ENCODE measurements around the gene AP2A1. TPM values are rescaled to one million over a fixed set of nuclear protein-coding genes. Genes with fewer than 3 reads are reported as not detected.

The AP2A1 gene
- total RNA-seq, 1 experiment from 2014 or later, result 119 TPM

DNA sequence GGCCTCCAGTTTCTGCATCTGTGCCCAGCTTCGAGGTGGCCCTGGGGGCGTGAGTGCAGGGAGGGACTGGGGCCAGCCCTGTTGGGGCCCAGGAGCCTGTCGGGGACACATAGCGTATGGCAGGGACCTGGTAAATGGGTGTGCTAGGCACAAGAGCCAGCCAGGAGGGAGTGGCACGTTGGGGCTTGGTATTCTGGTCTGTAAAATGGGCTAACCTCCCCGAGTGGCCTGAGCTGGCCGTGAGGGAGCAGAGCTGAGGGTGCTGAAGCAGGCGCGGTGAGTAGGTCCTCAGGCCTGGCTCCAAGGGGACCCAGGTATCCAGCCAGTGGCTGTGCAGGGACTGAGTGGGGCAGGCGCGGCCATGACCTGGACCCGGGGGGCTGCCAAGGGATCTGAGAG is 88.5 kb downstream of the AP2A1 start:
- H3K27me3 Mint-ChIP-seq (ENCODE audit: low read depth), result peaks cover 3% of the 10 kb centered on the region; the same call in 1 of the 2 replicates
- ChIA-PET CTCF (no interaction called here), POLR2A (no interaction called here)
- no peak for TF ChIP-seq E2F1 (CRISPR knock-in tag; IDR thresholded peaks at IDR 0.05)
- TF ChIP-seq, protein P1, sequence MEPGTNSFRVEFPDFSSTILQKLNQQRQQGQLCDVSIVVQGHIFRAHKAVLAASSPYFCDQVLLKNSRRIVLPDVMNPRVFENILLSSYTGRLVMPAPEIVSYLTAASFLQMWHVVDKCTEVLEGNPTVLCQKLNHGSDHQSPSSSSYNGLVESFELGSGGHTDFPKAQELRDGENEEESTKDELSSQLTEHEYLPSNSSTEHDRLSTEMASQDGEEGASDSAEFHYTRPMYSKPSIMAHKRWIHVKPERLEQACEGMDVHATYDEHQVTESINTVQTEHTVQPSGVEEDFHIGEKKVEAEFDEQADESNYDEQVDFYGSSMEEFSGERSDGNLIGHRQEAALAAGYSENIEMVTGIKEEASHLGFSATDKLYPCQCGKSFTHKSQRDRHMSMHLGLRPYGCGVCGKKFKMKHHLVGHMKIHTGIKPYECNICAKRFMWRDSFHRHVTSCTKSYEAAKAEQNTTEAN (CRISPR knock-in tag; IDR thresholded peaks at IDR 0.05), result no peak
- no peak for TF ChIP-seq FOXP1 (CRISPR knock-in tag; IDR thresholded peaks at IDR 0.05; ENCODE audit: borderline replicate concordance)
- no peak for TF ChIP-seq ZNF219 (CRISPR knock-in tag; IDR thresholded peaks at IDR 0.05; ENCODE audit: borderline replicate concordance)
- TF ChIP-seq TCF7 (CRISPR knock-in tag; IDR thresholded peaks at IDR 0.05; ENCODE audit: low read depth), result no peak
- TF ChIP-seq, protein P2, sequence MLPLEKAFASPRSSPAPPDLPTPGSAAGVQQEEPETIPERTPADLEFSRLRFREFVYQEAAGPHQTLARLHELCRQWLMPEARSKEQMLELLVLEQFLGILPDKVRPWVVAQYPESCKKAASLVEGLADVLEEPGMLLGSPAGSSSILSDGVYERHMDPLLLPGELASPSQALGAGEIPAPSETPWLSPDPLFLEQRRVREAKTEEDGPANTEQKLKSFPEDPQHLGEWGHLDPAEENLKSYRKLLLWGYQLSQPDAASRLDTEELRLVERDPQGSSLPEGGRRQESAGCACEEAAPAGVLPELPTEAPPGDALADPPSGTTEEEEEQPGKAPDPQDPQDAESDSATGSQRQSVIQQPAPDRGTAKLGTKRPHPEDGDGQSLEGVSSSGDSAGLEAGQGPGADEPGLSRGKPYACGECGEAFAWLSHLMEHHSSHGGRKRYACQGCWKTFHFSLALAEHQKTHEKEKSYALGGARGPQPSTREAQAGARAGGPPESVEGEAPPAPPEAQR (CRISPR knock-in tag; IDR thresholded peaks at IDR 0.05), result no peak
- TF ChIP-seq, protein P3, sequence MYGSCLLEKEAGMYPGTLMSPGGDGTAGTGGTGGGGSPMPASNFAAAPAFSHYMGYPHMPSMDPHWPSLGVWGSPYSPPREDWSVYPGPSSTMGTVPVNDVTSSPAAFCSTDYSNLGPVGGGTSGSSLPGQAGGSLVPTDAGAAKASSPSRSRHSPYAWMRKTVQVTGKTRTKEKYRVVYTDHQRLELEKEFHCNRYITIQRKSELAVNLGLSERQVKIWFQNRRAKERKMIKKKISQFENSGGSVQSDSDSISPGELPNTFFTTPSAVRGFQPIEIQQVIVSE (CRISPR knock-in tag; IDR thresholded peaks at IDR 0.05; ENCODE audit: borderline replicate concordance), result no peak
- no peak for TF ChIP-seq ZNF263 (CRISPR knock-in tag; IDR thresholded peaks at IDR 0.05; ENCODE audit: low read depth)
- no peak for ATAC-seq
- H3K27ac Mint-ChIP-seq, result peak overlapping the region; percentile 57; the same call in 1 of the 2 replicates
- DNase-seq (ENCODE audit: low spot score), result no peak
- H3K36me3 Mint-ChIP-seq, result peaks cover 23% of the 10 kb centered on the region
- H3K4me1 Mint-ChIP-seq, result peaks cover 15% of the 10 kb centered on the region
- no peak overlapping the region for H3K4me3 Mint-ChIP-seq
- H3K9me3 Mint-ChIP-seq, result no peaks in the 10 kb centered on the region

DNA sequence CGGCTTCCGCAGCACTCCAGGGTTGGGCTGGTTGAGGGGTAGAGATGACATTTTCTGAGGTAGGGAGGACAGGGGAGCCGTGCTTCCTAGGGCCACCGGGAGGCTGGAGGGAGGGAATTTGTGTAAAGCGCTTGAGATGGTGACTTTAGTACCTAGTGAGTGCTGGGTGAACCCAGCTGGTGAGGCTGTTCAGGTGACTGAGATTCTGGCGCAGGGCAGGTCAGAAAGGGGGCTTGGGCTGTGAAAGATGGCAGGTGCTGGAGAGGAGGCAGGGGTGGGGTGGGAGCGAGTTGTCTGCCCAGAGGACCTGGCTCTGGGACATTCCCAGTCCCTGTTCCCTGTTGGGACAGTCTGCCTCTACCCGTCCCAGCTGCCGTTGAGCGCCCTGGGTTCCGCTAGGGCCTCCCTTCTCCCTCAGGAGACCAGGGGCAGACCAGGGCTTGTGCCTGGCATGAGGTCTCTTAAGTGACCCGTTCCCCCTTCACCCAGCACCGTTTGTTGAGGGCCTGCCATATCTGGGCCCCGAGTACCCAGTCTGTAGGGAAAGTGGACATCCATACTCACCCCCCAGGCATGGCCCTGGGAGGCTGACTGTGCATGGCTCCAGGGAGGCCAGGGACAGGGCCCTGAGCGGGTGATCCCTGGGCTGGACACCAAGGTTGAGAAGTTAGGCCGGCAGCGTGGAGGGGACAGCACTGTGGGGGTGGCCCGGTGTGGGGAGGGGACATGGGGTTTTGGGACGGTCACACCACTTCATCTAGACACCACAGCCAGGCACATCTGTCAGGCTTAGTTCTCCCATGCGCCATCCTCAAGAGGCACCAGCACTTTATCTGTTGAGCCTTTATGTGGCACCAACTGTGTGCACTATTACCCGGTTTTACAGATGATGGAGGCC is 89.1 kb downstream of the AP2A1 start:
- DNase-seq (ENCODE audit: low spot score) (no peak), ATAC-seq (no peak)
- H3K36me3 Mint-ChIP-seq, result peaks cover 25% of the 10 kb centered on the region
- TF ChIP-seq NFATC4 (CRISPR knock-in tag; IDR thresholded peaks at IDR 0.05) (no peak), GABPB1 (CRISPR knock-in tag; IDR thresholded peaks at IDR 0.05) (no peak), ZNF396 (CRISPR knock-in tag; IDR thresholded peaks at IDR 0.05; ENCODE audit: borderline replicate concordance) (no peak), SMAD4 (CRISPR knock-in tag; IDR thresholded peaks at IDR 0.05) (no peak), ZNF232 (CRISPR knock-in tag; IDR thresholded peaks at IDR 0.05) (no peak), IRF1 (CRISPR knock-in tag; IDR thresholded peaks at IDR 0.05) (no peak), FOXK1 (CRISPR knock-in tag; IDR thresholded peaks at IDR 0.05) (no peak), MLX (CRISPR knock-in tag; IDR thresholded peaks at IDR 0.05) (no peak), ZNF416 (CRISPR knock-in tag; IDR thresholded peaks at IDR 0.05) (no peak), ZNF121 (CRISPR knock-in tag; IDR thresholded peaks at IDR 0.05) (no peak)
- TF ChIP-seq, protein P3 (CRISPR knock-in tag; IDR thresholded peaks at IDR 0.05; ENCODE audit: borderline replicate concordance), result no peak
- TF ChIP-seq, protein P4, sequence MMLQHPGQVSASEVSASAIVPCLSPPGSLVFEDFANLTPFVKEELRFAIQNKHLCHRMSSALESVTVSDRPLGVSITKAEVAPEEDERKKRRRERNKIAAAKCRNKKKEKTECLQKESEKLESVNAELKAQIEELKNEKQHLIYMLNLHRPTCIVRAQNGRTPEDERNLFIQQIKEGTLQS (CRISPR knock-in tag; conservative IDR thresholded peaks at IDR 0.05), result no peak
- TF ChIP-seq, protein P5, sequence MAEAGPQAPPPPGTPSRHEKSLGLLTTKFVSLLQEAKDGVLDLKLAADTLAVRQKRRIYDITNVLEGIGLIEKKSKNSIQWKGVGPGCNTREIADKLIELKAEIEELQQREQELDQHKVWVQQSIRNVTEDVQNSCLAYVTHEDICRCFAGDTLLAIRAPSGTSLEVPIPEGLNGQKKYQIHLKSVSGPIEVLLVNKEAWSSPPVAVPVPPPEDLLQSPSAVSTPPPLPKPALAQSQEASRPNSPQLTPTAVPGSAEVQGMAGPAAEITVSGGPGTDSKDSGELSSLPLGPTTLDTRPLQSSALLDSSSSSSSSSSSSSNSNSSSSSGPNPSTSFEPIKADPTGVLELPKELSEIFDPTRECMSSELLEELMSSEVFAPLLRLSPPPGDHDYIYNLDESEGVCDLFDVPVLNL (CRISPR knock-in tag; IDR thresholded peaks at IDR 0.05; ENCODE audit: borderline replicate concordance, low read depth), result no peak
- CTCF ChIA-PET, result no interaction called here
- no peak overlapping the region for H3K4me3 Mint-ChIP-seq
- POLR2A ChIA-PET, result no interaction called here
- peaks cover 19% of the 10 kb centered on the region for H3K4me1 Mint-ChIP-seq
- H3K27me3 Mint-ChIP-seq (ENCODE audit: low read depth), result peaks cover 3% of the 10 kb centered on the region; the same call in 1 of the 2 replicates
- H3K9me3 Mint-ChIP-seq, result no peaks in the 10 kb centered on the region
- peak overlapping the region; percentile 57; the same call in 1 of the 2 replicates for H3K27ac Mint-ChIP-seq
